Mucosa of descending colon (tissue), 3 donors: ENCODE data around the gene BCL11B. TPM values are rescaled to one million over a fixed set of nuclear protein-coding genes. Genes with fewer than 3 reads are reported as not detected.

Source experiments
- ATAC-seq: fragments of 200-7000 bp; cut with Tn5 transposase; one replicate; pipeline ENCODE4 v1.9.1; 2020; ENCODE audit warnings: mild to moderate bottlenecking, moderate library complexity
- DNase-seq, 3 donors: peaks; one replicate each; pipeline ENCODE4 v3.0.0-alpha.2; 2020
- H3K36me3 ChIP-seq: fragments of 200-600 bp; one replicate; pipeline ENCODE4 v1.8.0; 2021; ENCODE audit warnings: low read depth, mild to moderate bottlenecking
- H3K4me1 ChIP-seq: fragments of 200-600 bp; one replicate; pipeline ENCODE4 v1.8.0; 2021; ENCODE audit warnings: low read depth, mild to moderate bottlenecking
- H3K4me3 ChIP-seq: fragments of 200-600 bp; one replicate; pipeline ENCODE4 v1.8.0; 2021; ENCODE audit warnings: mild to moderate bottlenecking
- H3K9me3 ChIP-seq: fragments of 200-600 bp; one replicate; pipeline ENCODE4 v1.8.0; 2021; ENCODE audit warnings: mild to moderate bottlenecking
- intact Hi-C, 2 donors: fragments of 100-400 bp; cut with DNase I in 1 of 2; cut with micrococcal nuclease in 1 of 2; formaldehyde crosslinking; loops; one replicate each; pipeline versions ENCODE4 v1.11.0 to v1.11.1; 2022; cut with DNase I, micrococcal nuclease
- total RNA-seq, 3 donors: library from RNA; stranded (reverse); fragmentation: NEBNext Ultra II Directional in 2 of 3; extraction: Animal tissue kit (Norgen Biotek cat#: 25700) in 2 of 3; gene quantifications; one replicate each; pipeline versions ENCODE4 v1.2.1 to v1.2.4, GENCODE V29; 2021 to 2023
- TF ChIP-seq, protein P1 (sequence below): fragments of 200-600 bp; IDR thresholded peaks from one replicate; pipeline ENCODE4 v1.8.0; 2022; ENCODE audit warnings: antibody characterized with exemption, mild to moderate bottlenecking
- donor health status: DM: no; HTN: no; CAD: no; lungs with moderate emphysema.
- donor health status: DM: no; HTN: no; CAD: no.
- donor health status: DM: no; HTN: yes; CAD: no.

BCL11B gene
- total RNA-seq, 3 donors from 2014 or later, result 2.5 to 5.6 (median 4.9) TPM

DNA sequence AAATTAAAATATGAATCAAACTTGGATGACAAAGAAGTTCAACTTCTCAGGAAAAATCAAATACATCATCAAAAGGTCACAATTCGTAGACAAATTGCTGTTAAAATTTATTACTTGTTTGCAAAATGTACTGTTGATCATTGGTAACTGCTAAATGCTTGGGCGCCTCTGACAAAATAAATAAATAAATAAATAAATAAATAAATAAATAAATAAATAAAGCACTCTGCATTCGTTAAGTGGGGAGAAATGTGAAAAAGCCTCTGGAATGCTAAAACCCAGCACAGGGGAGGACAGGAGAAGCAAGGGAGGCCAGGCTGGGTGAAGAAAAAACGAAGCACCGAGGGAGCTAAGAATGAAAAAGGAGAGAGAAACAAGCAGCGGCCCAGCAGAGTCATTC is 115.2 kb downstream of the BCL11B start:
- Histone ChIP-seq H3K36me3 (no peaks in the 10 kb centered on the region), H3K4me1 (no peaks in the 10 kb centered on the region), H3K9me3 (no peaks in the 10 kb centered on the region), H3K4me3 (no peak overlapping the region)
- DNase-seq (no peak), ATAC-seq (no peak)
- TF ChIP-seq, protein P1, sequence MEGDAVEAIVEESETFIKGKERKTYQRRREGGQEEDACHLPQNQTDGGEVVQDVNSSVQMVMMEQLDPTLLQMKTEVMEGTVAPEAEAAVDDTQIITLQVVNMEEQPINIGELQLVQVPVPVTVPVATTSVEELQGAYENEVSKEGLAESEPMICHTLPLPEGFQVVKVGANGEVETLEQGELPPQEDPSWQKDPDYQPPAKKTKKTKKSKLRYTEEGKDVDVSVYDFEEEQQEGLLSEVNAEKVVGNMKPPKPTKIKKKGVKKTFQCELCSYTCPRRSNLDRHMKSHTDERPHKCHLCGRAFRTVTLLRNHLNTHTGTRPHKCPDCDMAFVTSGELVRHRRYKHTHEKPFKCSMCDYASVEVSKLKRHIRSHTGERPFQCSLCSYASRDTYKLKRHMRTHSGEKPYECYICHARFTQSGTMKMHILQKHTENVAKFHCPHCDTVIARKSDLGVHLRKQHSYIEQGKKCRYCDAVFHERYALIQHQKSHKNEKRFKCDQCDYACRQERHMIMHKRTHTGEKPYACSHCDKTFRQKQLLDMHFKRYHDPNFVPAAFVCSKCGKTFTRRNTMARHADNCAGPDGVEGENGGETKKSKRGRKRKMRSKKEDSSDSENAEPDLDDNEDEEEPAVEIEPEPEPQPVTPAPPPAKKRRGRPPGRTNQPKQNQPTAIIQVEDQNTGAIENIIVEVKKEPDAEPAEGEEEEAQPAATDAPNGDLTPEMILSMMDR, result no peak
- intact Hi-C loops, result no loop called here

DNA sequence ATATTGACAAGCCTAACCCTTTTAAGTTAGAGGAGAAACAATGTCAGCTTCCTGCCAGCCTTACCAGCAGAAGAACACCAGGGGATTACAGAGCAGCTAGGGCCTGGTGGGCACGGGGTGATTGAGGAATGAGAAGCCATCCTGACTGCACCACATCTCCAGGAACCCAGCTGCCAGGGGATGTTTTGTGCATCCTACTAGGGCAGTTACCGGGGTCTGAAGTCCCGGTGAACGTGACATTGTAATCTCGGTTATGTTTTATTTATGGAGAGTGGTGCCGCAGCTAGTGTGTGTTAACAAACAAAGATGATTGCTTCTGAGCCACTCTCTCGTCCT is 115.9 kb downstream of the BCL11B start:
- intact Hi-C loops, result no loop called here
- no peak for ATAC-seq
- Histone ChIP-seq H3K4me1 (no peaks in the 10 kb centered on the region), H3K36me3 (no peaks in the 10 kb centered on the region), H3K4me3 (no peak overlapping the region), H3K9me3 (no peaks in the 10 kb centered on the region)
- TF ChIP-seq, protein P1, result no peak
- no peak for DNase-seq

DNA sequence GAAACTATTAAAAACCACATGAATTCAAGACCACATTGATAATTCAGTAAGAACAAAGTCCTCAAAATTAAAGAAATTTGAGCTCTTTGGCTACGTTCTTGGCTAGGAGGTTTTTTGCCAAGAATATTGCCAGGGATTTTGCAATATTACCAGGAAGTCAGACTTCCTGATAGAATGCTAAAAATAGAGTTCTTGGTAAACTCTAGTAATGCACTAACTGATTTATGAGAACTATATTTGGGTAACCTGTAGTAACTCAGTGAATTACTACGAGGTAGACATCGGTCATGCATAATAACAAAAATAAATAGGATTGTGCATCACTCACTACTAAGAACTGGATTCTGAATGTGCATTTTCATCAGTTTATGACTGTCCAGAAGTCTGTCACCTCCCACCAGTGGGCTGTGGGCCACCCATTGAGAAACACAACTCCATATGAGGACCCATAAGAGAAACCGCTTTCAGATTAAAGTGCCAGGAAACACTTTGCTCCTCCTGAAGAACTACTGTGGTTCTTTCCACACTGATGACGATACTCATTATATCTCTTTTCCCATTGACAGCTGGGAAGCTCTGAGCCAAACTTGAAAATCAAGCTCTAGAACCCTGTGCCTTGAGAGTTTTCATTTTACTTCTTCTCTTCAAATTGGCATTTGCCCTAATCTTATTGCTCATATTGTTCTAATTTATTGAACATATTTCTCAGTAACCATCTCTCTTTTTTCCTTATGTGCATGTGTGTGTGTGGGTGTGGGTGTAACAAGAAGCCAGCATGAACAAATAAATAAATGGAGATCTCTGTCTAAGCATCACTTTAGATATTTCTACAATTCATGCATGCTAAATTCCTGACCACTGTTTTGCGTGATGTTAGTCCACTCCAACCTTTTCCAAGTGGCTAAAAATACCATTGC is 116.6 kb downstream of the BCL11B start:
- H3K4me1 ChIP-seq, result no peaks in the 10 kb centered on the region
- H3K4me3 ChIP-seq, result no peak overlapping the region
- DNase-seq (no peak), ATAC-seq (no peak)
- TF ChIP-seq, protein P1, result no peak
- intact Hi-C loops, result no loop called here
- H3K9me3 ChIP-seq, result no peaks in the 10 kb centered on the region
- H3K36me3 ChIP-seq, result no peaks in the 10 kb centered on the region

GRCh38 chr14:99150236-99150635 is 121.8 kb downstream of the BCL11B start:
- Histone ChIP-seq H3K36me3 (no peaks in the 10 kb centered on the region), H3K4me1 (no peaks in the 10 kb centered on the region), H3K4me3 (no peak overlapping the region), H3K9me3 (no peaks in the 10 kb centered on the region)
- ATAC-seq (no peak), DNase-seq (no peak)
- intact Hi-C loops, result no loop called here
- TF ChIP-seq, protein P1, result no peak

DNA sequence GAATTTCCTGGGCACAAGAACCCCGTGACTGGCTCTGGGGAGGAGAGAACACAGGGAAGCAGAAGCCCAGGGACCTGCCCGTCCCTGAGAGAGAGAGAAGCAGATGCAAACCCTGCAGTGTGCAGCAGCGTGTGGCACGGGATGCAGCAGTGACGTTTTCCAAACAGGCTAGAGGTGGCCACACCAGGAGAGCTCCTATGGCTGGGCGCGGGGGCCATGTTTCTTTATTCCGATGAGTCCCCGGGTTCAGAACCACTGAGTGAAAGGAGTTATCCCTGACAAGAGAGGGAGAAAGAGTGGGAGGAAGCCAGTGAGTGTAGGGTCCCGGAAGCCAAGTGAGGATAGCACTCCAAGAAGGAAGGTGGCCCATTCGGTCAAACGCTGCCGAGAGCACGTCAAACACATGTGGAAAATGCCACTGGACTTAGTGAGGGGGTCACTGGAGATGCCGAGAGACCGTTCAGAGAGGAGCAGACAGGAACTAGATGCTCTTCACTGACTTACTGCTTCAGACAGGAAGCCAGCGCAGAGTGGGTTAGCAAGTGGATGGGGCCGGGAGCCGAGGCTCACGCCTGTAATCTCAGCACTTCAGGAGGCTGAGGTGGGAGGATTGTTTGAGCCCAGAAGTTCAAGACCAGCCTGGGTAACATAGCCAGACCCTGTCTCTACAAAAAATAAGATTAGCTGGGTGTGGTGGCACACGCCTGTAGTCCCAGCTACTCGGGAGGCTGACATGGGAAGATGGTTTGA is 123.0 kb downstream of the BCL11B start:
- Histone ChIP-seq H3K36me3 (no peaks in the 10 kb centered on the region), H3K4me1 (no peaks in the 10 kb centered on the region), H3K4me3 (no peak overlapping the region), H3K9me3 (no peaks in the 10 kb centered on the region)
- no peak for DNase-seq
- intact Hi-C loops, result no loop called here
- no peak for ATAC-seq
- TF ChIP-seq, protein P1, result no peak
